ENCODE measurements around the gene PYROXD2.
"Not testable (repeated sequence)": the region's sequence is repeated elsewhere in the genome, so short reads cannot be mapped to it uniquely, and the experiment has no call there.

Gene PYROXD2

GRCh38 chr10:98366062-98366530, 48.9 kb downstream of the PYROXD2 start:
- DNase-seq (ENCODE audit: low read depth in 2 of 2): no peak

DNA sequence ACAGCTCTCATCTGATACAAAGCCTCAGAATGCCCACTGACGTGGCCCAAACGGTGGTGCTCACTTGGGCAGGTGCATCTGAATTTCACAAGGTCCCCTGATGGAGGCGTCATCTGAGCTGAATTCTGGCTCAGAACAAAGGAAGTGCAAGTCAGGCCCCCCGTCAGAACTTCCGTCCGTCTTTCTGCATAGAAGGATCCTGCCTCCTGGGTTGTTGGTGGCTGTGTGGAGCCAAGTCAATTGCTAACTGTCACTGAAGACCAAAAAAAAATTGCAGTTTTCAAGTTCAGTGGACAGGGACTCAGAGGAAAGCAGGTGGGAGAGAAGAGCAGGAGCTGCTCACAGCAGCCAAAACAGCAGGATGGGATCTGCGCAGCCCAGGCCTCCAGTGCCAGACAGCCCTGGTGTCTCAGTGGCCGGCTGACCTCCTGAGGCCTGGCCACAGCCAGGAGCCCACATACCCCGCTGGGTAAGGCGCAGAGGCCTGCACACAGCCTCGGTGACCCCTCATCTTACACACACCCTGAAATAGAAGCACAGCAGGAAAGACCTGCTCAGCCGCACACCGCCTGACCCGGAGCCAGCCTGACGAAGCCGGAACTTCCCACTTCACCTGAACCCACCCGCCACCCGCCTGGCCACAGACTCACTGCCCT, 49.4 kb downstream of the PYROXD2 start:
- DNase-seq (ENCODE audit: low read depth in 2 of 2): no peak

- no peak for DNase-seq (ENCODE audit: low read depth in 2 of 2)
Observed at GRCh38 chr10:98364432-98365102, 50.4 kb downstream of the PYROXD2 start.

DNA sequence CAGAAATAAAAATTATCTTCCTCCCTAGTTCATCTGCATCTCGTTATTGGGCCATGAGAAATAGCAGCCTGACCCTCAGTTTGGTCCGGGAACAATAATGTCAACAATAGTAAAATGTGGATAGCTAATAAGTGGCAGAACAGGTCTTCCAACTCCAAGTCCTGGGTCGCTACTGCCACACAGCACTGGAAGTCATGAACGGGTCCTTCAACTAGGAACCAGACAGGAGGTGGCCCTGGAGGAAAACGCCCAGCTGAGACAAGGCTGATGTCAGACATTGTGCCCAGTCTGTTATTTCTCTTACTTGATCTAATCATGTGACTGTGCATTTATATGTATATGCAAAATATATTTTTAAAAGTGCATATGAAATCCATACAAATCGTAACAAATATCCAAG, 51.8 kb downstream of the PYROXD2 start:
- no peak for DNase-seq (ENCODE audit: low read depth in 2 of 2)

DNA sequence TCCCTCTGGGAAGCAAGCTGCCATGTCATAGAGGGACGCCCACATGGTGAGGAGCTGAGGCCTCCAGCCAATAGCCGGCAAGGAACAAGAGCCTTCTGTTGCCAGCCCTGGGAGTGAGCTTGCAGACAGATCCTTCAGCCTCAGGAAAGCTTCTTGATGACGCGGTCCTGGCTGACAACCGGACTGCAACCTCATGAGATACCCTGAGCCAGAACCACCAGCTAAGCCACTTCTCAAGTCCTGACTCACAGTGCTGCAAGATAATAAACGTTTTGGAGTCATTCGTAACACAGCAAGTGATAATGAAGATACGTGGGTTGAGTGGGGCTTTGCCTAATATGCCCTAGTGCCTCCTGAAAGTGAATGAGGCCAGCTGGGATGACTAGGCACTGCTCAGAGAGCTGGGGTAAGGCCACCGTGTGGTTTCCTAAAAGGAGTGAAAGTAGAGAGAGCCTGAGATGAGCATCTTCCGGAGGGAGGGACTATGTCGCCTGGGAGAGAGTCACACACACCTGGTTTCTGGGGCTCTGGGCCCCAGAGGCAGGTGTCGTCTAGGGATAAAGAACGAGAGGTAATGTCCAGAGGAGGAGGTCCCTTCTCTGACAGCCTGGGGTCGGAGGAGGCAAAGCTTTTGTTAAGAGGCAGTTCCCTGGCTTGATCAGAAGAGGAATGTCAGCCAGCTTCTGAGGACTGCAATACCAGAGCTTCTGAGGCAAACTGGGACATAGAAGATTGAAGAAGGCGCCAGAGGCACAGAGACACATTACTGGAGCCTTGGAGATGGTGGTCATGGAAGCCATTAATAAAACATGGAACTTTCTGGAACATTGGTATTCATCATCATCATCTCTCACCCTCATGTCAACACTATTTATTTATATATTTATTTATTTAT, 53.6 kb downstream of the PYROXD2 start:
- DNase-seq (ENCODE audit: low read depth in 2 of 2): no peak

DNA sequence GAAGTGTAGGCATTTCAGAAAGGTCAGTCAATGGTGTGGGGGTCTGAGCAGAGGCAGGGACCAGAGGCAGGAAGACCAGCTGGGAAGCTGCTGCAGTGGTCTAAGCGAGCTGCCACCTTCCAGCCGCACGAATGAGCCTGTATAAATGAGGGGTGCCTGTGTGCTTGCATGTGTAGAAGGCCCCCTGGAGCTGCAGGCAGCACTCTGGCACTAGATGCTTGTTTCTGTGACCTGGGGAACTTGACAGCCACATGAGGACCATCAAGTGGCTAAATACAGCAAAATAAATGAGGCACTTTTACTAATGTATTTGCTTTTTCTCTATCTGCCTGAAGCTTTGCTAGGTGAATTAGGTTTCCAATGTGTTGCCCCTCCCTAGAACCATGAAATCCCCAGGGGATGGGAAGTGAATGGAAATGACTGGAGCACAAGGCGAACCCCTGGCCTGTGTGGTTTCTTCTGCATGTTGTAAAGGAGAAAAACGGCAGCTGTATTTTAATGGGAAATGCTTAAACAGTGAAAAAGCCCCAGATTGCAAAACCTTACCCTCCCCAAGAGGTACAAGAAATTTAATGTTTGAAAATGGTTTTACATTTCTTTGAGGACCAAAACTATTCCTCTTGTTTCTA, 57.7 kb downstream of the PYROXD2 start:
- DNase-seq (ENCODE audit: low read depth in 2 of 2): no peak

DNA sequence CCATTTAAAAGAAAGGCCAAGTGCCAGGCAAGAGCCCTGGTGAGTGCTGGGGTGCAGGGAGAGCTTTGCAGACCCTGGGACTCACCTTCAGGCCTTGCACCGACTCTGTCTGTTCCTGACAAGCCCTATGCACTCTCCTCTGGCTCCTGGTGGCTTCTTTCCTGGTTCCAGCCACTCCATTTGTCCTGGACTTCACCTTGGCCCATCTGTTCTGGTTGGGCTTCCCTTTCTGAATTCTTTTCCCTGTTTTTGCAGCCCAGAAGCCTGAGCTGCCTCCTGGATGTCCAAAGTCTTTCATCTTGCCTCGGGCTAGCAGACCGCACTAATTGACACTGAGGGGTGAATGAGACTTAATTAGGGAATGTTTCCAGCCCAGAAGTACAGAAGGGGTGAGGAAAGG, 60.5 kb downstream of the PYROXD2 start:
- DNase-seq (ENCODE audit: low read depth in 2 of 2): no peak

- DNase-seq (ENCODE audit: low read depth in 2 of 2): no peak
Observed at GRCh38 chr10:98353170-98353569, 61.8 kb downstream of the PYROXD2 start.

DNA sequence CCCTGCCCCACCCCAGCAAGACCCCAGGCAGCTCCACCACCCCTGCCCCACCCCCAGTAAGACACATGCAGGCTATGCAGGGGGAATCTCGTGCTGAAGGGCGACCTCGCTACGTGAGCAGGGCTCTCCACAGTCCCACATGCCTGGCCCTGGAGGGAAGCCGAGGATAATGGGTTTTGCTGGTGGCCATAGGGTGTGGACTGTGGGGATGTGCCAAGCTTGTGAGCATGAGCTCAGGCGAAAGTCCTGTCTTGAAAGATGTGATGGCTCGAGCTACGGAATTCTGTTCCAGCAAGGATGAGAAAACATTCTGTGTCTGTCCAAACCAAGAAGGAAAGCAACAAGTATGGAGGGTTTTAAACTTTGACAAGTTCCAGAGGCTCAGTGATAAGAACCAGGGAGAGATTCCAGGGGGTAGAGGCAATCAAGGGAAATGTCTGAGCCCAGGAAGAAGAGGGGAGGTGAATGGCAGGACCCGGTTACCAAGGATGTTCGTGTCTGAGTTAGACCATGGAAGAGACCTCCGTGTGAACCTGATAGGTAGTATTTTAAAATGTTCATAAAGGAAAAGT, 63.1 kb downstream of the PYROXD2 start:
- DNase-seq (ENCODE audit: low read depth in 2 of 2): no peak

- DNase-seq (ENCODE audit: low read depth in 2 of 2): no peak
Observed at GRCh38 chr10:98349508-98349922, 65.5 kb downstream of the PYROXD2 start.

- DNase-seq (ENCODE audit: low read depth in 2 of 2): no peak
Observed at GRCh38 chr10:98346847-98347246, 68.1 kb downstream of the PYROXD2 start.

DNA sequence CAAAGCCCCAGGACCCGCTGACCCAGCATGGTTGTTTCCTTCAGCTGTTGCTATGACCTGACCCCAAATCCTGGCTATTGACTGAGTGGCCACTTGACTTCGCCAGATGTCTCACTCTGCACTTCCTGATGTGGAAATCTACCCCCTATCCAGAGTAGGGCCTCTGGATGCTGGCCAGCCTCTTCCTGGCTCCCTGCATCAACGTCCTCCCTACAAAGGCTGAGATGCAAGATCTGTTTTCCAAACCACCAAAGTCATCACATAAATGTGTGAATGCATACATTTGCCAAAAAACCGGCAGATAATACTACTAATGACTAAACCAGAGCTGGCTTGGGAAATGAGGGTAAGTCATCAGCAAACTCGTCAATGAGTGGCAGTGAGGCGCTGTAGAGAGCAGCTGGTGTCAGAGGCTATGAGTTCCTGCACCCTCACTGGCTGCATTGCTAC, 70.4 kb downstream of the PYROXD2 start:
- no peak for DNase-seq (ENCODE audit: low read depth in 2 of 2)

DNA sequence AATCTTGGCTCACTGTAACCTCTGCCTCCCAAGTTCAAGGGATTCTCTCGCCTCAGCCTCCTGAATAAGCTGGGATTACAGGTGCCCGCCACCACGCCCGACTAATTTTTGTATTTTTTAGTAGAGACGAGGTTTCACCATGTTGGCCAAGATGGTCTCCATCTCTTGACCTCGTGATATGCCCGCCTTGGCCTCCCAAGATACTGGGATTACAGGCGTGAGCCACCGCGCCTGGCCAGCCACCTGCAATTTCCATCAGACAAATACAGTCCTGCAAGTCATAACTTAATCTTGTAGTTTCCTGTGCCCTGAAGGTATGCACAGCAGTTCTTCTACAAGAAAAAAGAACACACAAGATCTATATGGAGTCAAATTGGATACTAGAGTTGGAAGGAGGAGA, 73.3 kb downstream of the PYROXD2 start:
- DNase-seq (ENCODE audit: low read depth in 2 of 2): not testable (repeated sequence)

- DNase-seq (ENCODE audit: low read depth in 2 of 2): no peak
Observed at GRCh38 chr10:98340940-98341310, 74.1 kb downstream of the PYROXD2 start.

GRCh38 chr10:98340261-98340939, 74.6 kb downstream of the PYROXD2 start:
- no peak for DNase-seq (ENCODE audit: low read depth in 2 of 2)

GRCh38 chr10:98339799-98340198, 75.2 kb downstream of the PYROXD2 start:
- no peak for DNase-seq (ENCODE audit: low read depth in 2 of 2)

DNA sequence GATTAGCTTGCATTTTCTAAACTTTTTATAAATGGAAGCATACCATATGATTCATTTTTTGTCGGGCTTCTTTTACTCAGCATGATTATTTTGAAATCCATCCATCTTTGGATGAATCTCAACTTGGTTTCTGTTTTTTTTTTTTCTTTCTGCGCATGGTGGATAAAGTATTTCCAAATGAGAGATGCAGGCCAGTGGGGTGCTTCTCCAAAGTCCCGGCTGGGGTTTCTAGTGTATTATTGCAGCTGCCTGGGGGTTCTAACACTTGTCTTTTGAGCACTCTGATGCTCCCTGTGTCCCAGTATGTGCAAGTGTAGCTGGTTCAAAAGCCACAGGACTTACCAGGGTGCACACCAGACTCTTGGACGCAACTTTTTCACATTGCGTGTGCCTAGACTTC, 76.1 kb downstream of the PYROXD2 start:
- no peak for DNase-seq (ENCODE audit: low read depth in 2 of 2)

- DNase-seq (ENCODE audit: low read depth in 2 of 2): no peak
Observed at GRCh38 chr10:98338318-98338717, 76.7 kb downstream of the PYROXD2 start.

DNA sequence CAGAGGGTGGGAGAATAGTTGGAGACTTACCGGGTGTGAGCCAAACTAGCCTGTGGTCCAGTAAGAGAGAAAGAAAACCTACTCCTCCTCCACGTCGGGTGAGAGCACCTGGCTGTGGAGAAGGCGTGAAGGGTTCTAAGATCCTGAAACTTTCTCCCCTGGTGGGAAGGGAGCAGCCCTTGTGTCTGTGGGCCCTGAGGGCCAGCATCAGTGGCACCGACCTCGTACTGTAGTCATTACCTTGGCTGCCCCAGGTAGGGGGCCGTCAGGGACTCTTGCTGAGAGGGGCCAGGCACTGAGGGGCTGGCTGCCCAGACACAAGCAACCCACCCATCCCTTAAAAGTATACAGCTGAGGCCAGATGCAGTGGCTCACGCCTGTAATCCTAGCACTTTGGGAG, 77.5 kb downstream of the PYROXD2 start:
- DNase-seq (ENCODE audit: low read depth in 2 of 2): no peak
